Measurements from ENCODE around the gene RCAN2.

RCAN2 gene

GRCh38 chr6:46528961-46529750 is 37.9 kb upstream of the RCAN2 start:
- Histone ChIP-seq H3K4me3 (ENCODE audit: severe bottlenecking) (no peak overlapping the region), H3K27me3 (ENCODE audit: insufficient read depth, poor library complexity, severe bottlenecking) (peaks cover 5% of the 10 kb centered on the region), H3K27ac (ENCODE audit: poor library complexity, severe bottlenecking) (no peak overlapping the region), H3K4me1 (ENCODE audit: insufficient read depth, poor library complexity, severe bottlenecking) (no peaks in the 10 kb centered on the region), H3K9me3 (ENCODE audit: severe bottlenecking) (no peaks in the 10 kb centered on the region), H3K36me3 (ENCODE audit: low read depth) (no peaks in the 10 kb centered on the region)
- ATAC-seq (ENCODE audit: low read depth) (no peak), DNase-seq (ENCODE audit: low spot score) (no peak)
- no peak for TF ChIP-seq CTCF (IDR thresholded peaks at IDR 0.05; ENCODE audit: poor library complexity, severe bottlenecking)

- H3K27ac ChIP-seq (ENCODE audit: poor library complexity, severe bottlenecking) = no peak overlapping the region
- no peaks in the 10 kb centered on the region for H3K36me3 ChIP-seq (ENCODE audit: low read depth)
These were observed 35.4 kb upstream of the RCAN2 start for GRCh38 chr6:46526607-46527006.

GRCh38 chr6:46525583-46525982 is 34.3 kb upstream of the RCAN2 start:
- H3K4me1 ChIP-seq (ENCODE audit: insufficient read depth, poor library complexity, severe bottlenecking) = no peaks in the 10 kb centered on the region

More at GRCh38 chr6:46526607-46527006, 35.4 kb upstream of the RCAN2 start:
- TF ChIP-seq CTCF (IDR thresholded peaks at IDR 0.05; ENCODE audit: poor library complexity, severe bottlenecking) = no peak
- no peaks in the 10 kb centered on the region for H3K9me3 ChIP-seq (ENCODE audit: severe bottlenecking)
- H3K4me1 ChIP-seq (ENCODE audit: insufficient read depth, poor library complexity, severe bottlenecking) = no peaks in the 10 kb centered on the region
- DNase-seq (ENCODE audit: low spot score) (no peak), ATAC-seq (ENCODE audit: low read depth) (no peak)
- no peak overlapping the region for H3K4me3 ChIP-seq (ENCODE audit: severe bottlenecking)
- peaks cover 5% of the 10 kb centered on the region for H3K27me3 ChIP-seq (ENCODE audit: insufficient read depth, poor library complexity, severe bottlenecking)

GRCh38 chr6:46521464-46521971 is 30.3 kb upstream of the RCAN2 start:
- Histone ChIP-seq H3K27me3 (ENCODE audit: insufficient read depth, poor library complexity, severe bottlenecking) (peaks cover under 1% of the 10 kb centered on the region), H3K4me3 (ENCODE audit: severe bottlenecking) (no peak overlapping the region), H3K27ac (ENCODE audit: poor library complexity, severe bottlenecking) (no peak overlapping the region), H3K9me3 (ENCODE audit: severe bottlenecking) (no peaks in the 10 kb centered on the region), H3K36me3 (ENCODE audit: low read depth) (no peaks in the 10 kb centered on the region), H3K4me1 (ENCODE audit: insufficient read depth, poor library complexity, severe bottlenecking) (no peaks in the 10 kb centered on the region)
- ATAC-seq (ENCODE audit: low read depth) (no peak), DNase-seq (ENCODE audit: low spot score) (no peak)
- TF ChIP-seq CTCF (IDR thresholded peaks at IDR 0.05; ENCODE audit: poor library complexity, severe bottlenecking) = no peak

More at GRCh38 chr6:46525583-46525982, 34.3 kb upstream of the RCAN2 start:
- Histone ChIP-seq H3K36me3 (ENCODE audit: low read depth) (no peaks in the 10 kb centered on the region), H3K9me3 (ENCODE audit: severe bottlenecking) (no peaks in the 10 kb centered on the region), H3K4me3 (ENCODE audit: severe bottlenecking) (no peak overlapping the region), H3K27ac (ENCODE audit: poor library complexity, severe bottlenecking) (no peak overlapping the region), H3K27me3 (ENCODE audit: insufficient read depth, poor library complexity, severe bottlenecking) (peaks cover 5% of the 10 kb centered on the region)
- DNase-seq (ENCODE audit: low spot score) (no peak), ATAC-seq (ENCODE audit: low read depth) (no peak)
- TF ChIP-seq CTCF (IDR thresholded peaks at IDR 0.05; ENCODE audit: poor library complexity, severe bottlenecking) = no peak

GRCh38 chr6:46517202-46517601 is 26.0 kb upstream of the RCAN2 start:
- TF ChIP-seq CTCF (IDR thresholded peaks at IDR 0.05; ENCODE audit: poor library complexity, severe bottlenecking) = no peak
- no peaks in the 10 kb centered on the region for H3K36me3 ChIP-seq (ENCODE audit: low read depth)
- H3K9me3 ChIP-seq (ENCODE audit: severe bottlenecking) = no peaks in the 10 kb centered on the region
- ATAC-seq (ENCODE audit: low read depth) = no peak
- no peaks in the 10 kb centered on the region for H3K4me1 ChIP-seq (ENCODE audit: insufficient read depth, poor library complexity, severe bottlenecking)
- no peaks in the 10 kb centered on the region for H3K27me3 ChIP-seq (ENCODE audit: insufficient read depth, poor library complexity, severe bottlenecking)
- DNase-seq (ENCODE audit: low spot score) = no peak
- no peak overlapping the region for H3K27ac ChIP-seq (ENCODE audit: poor library complexity, severe bottlenecking)
- H3K4me3 ChIP-seq (ENCODE audit: severe bottlenecking) = no peak overlapping the region

All from RWPE2 (cell line).